NB4 (cell line): ENCODE measurements around the gene ARHGEF16.

Experiments
- MYC ChIP-seq: IDR thresholded peaks from 2 replicates; pipeline ENCODE4 v1.6.1; 2011; ENCODE audit warnings: low read depth, low read length
- POLR2A ChIP-seq: IDR thresholded peaks from 2 replicates; pipeline ENCODE4 v1.6.1; 2011; ENCODE audit warnings: mild to moderate bottlenecking; ENCODE audit not compliant: insufficient read length; ENCODE audit errors: extremely low read depth
- TF ChIP-seq, protein P1 (sequence below): IDR thresholded peaks from one replicate; pipeline ENCODE4 v1.5.1; 2012; ENCODE audit warnings: low read depth, low read length
- TF ChIP-seq, protein P2 (sequence below): IDR thresholded peaks from 2 replicates; pipeline ENCODE4 v1.6.1; 2011; ENCODE audit warnings: low read depth, low read length

DNA sequence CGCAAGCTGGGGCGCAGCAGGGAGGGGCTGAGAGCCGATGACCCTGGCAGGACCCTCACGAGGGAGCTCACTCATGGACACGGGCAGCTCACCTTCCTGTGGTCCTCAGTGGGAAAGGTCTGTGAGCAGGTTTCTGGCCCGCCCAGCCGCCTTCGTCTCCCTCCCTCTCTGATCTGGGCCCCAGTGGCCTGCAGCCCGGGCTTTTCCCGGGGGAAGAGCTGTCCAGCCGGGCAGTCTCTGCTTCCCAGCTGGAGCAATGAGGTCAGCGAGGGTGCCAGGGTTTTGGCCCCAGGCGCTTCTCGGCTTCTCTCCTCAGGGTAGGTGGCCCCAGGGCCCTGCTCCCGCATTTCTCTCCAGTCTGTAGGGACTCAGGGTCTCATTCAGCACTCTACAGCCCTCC, 22.2 kb upstream of the ARHGEF16 start:
- TF ChIP-seq, protein P1, sequence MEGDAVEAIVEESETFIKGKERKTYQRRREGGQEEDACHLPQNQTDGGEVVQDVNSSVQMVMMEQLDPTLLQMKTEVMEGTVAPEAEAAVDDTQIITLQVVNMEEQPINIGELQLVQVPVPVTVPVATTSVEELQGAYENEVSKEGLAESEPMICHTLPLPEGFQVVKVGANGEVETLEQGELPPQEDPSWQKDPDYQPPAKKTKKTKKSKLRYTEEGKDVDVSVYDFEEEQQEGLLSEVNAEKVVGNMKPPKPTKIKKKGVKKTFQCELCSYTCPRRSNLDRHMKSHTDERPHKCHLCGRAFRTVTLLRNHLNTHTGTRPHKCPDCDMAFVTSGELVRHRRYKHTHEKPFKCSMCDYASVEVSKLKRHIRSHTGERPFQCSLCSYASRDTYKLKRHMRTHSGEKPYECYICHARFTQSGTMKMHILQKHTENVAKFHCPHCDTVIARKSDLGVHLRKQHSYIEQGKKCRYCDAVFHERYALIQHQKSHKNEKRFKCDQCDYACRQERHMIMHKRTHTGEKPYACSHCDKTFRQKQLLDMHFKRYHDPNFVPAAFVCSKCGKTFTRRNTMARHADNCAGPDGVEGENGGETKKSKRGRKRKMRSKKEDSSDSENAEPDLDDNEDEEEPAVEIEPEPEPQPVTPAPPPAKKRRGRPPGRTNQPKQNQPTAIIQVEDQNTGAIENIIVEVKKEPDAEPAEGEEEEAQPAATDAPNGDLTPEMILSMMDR, result no peak
- TF ChIP-seq, protein P2, sequence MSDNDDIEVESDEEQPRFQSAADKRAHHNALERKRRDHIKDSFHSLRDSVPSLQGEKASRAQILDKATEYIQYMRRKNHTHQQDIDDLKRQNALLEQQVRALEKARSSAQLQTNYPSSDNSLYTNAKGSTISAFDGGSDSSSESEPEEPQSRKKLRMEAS, result no peak
- TF ChIP-seq POLR2A (no peak), MYC (no peak)
